NCI-H524 treated with DMSO at 0.1 percent for 48 hours (cell line): Measurements from ENCODE around the gene NAPB.
A peak's percentile ranks its signal among the peaks of the same experiment; 100 is the strongest.
"Not testable (repeated sequence)": the region's sequence is repeated elsewhere in the genome, so short reads cannot be mapped to it uniquely, and the experiment has no call there.

Source experiments
- DNase-seq: peaks from one replicate; lab custom pipeline; 2025; lab: John Stamatoyannopoulos, UW

Gene NAPB

DNA sequence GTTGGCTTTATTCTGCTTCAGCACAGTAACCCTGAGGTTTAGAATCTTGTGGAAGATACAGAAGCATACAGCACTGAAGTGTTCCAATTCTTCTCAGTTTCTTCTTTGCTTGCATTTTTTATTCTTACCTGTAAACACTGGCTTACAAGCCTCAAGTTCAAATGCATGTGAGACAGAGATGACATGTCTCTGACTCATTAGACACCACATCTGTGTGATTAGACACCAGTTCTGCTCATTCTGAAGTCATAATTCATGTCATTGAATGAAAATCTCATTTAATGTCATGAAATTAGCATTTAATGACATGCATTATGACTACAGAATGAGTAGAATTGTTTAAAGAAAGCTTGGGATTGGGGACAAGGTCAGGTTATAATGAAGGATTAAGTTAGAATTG lies 53.5 kb downstream of the NAPB start:
- no peak for DNase-seq

DNA sequence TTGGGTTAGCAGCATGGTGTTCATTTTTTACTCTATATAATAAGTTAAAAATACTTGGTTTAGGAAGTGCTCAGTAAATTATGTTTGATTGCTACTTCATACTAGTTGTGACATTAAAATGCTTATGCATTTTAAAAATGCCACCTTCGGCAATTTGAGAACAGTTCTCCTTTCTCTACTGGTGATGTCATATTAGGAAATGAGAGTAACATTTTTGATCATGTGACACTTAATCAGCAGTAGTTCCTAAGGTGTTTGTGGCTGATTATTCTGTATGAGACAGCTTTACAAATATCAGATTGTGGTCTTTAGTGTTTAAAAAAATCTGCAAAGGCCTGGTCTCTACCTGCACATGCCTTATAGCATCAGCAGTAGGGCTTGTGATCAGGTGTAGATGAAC lies 54.9 kb downstream of the NAPB start:
- DNase-seq = no peak

- DNase-seq = no peak
These were observed 55.7 kb downstream of the NAPB start for GRCh38 chr20:23365390-23366165.

- DNase-seq = no peak
These were observed 58.0 kb downstream of the NAPB start for GRCh38 chr20:23363257-23363649.

DNA sequence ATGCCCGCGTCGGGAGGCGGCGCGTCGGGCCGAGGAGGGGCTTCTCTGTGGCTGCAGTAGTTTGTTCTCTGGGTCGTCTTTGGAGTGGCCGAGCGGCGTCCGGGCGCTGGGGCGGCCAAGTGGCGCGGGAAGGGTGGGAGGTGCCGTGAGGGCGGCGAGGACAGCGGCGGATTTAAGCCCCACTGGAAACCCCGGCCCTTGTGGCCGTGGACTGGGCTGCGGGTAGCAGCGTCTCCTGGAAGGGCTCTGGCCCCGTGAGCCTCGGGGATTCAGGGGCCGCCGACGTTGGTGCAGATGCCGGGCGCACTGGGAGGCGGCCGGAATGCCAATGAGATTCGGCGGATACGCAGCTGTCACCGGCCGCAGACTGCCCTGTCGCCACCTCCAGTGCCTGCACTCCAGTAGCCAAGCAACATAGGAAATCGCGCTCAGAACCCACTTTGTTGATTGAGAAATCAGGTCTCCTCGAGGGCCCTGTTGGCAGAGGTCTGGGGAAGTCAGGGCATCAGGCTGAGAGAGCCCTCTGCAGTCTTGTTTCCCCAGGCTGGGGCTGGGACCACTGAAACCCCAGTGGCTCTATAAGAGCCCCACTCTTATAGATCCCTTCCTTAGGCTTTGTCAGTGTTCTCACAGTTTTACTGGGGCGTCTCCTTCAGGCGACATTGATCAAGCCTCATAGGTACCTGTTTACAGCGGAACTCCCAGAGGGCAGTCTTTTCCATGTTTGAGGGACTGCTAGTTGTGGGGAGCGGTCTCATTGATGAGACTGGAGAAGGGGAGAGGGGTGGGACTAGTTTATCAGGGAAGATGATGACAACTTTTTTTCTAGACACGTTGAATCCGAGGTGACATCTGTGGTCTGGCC lies 58.7 kb downstream of the NAPB start:
- DNase-seq = no peak

DNA sequence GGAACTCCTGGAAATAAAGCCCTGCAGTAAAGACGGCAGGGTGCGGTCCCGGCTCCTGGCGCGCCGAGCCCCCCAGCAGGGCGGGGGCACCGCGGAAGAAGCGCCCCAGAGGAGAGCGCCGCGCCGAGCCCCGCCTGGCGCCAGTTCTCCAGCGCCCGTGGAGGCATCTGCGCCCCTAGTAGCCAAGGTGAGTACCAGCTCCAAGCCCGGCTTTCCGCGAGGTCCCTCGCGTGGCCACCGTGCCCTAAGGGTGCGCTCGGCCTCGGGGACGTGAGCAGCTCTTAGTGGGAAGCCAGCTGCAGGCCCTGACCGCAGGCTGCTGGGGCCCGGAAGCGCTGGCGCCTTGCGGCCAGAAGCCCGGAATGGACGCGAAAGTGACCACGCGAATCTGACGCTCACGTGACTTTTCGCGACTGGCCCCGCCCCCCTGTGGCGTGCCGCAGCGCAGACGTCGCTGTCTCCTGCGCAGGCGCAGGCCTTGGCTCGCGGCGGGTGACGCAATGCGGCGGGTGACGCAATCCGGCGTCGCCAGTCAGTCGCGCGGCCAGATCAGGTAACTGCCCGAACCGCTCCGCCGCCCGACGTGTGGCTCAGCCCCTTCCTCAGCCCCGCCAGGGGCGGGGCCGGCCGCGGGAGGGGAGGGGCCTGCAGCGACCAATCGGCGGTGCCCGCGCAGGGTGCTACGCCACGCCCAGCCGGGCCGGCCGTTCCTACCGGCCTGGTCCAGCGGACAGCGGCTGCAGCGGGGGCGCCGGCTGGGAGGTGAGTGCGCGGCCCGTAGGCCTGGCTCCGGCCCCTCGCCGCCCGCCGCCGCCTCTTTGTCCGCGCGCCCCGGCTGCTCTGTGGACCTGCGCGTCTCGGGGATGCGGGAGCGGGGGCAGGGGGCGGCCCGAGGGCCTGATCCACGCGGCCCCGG lies 59.6 kb downstream of the NAPB start, which contains the start of gene GZF1:
Gene GZF1, plus strand, starts transcription at position 707 of the 916 bp plus-strand sequence. CDS start 2,202 bp downstream, outside the sequence.
- DNase-seq = peak; percentile 91

DNA sequence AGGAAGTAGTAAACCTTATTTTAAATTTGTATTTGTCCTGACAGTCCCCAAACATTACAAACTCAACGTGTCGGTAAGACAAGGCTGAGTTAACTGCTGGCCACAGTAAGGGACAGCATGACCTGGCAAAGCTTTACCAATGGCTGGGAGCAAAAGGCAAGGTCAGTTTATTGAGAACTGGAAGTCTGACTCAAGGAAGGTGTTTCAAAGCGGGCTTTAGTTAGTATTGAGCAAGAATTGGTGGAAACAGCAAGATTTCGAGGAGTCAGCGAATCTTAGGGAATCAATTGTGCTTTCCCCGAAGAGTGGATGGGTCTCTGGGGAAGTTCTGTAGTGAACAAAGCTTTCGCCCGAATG lies 60.2 kb downstream of the NAPB start:
- DNase-seq = no peak

- no peak for DNase-seq
These were observed 60.8 kb downstream of the NAPB start for GRCh38 chr20:23360531-23360930.

DNA sequence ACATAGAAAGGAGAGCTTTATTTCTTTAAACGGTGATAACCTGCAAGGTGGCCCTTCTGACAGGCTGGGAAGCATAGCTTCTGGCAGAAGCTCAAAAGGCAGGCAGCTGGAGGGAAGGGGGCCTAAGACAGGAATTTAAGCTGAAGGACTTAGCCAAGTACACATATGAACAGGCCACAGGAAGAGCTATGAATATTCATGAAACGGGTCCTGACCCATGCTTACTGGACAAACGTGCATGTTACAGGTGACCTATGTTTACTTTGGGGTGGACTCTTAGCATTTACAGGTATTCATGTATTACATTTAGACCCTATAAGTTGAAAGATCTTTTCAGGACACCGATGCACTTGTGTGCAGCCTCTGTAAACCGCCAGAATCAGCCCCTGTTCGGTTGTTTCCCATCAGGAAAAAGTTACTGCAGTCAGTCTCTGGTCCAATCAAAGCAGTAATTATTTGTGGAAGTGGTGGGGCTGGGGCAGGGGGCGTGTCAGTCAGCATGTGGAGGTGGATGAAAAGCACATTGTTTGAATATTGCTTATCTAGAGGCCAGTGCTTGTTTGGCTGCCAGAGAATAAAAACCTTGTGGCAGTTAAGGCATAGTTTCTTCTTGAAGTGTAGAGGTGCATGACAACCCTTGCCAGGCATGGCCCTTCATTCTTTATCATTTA lies 62.2 kb downstream of the NAPB start:
- DNase-seq = no peak

GRCh38 chr20:23358563-23358906 lies 62.8 kb downstream of the NAPB start:
- no peak for DNase-seq

GRCh38 chr20:23357767-23358562 lies 63.3 kb downstream of the NAPB start:
- DNase-seq = peak; percentile 97

DNA sequence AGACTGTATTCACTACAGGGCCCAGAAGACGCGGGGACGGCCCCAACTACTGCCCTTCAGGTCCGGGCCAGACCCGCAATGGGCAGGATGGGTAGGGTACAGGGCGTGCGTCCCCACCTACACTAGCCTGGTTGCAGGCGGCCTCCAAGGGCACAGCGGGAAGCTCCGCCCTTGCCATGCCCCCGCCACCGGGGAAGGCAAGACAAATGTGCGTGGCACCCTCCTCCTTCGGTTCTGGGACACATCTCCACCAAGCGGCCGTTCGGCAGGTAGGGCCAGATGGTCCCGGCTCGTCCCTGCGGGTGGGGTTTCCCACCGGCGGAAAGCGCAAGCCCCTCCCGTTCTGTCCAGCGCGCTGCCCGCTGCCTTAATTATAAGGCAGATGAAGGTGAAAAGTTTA lies 65.1 kb downstream of the NAPB start:
- DNase-seq = no peak

- DNase-seq = no peak
These were observed 70.1 kb downstream of the NAPB start for GRCh38 chr20:23350904-23351838.

- DNase-seq = peak; percentile 91
These were observed 70.9 kb downstream of the NAPB start, which contains the start of gene NXT1 for GRCh38 chr20:23350196-23350903. Gene NXT1 (plus strand): TSS chr20:23350791. CDS start chr20:23354042, 3,251 bp downstream.

DNA sequence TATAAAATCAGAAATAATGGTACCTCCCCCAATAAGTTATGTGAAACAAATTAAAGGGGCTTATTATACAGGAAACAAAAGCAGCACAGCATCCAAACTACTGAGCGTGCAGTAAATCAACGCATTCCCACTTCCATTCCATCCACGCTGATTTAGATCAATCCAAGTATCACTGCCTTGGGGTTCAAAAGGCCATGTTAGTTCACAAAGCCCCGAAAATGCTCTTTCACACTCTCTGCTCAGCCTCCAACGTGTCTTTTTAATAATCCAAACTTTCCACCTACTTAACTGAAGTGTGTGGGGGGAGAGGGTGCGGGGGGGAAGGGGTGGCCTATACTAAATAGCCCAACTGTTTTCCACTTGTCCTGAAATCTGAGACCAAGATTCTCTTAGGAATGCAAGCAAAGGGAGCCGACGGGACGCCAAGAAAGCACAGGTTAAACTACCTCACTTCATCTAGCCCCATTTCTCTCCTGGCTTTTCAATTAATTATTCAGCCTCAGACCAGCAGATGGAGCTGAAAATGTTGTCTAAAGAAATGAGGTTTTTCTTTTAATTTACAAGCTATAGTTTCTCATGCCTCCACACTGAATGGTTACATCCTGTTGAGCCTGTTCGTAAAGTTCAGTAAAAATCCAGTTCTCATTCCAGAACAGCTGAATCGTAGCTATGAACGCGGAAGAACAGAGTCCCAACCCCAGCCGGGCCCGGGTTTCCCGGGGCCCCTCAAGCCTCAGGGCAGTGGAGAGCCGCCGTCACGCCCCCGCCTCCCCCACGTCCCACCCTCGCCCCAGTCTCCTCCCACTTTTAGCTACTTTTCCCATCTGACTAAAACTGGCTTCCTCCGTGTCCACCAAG lies 71.7 kb downstream of the NAPB start:
- no peak for DNase-seq

- not testable (repeated sequence) for DNase-seq
These were observed 72.8 kb downstream of the NAPB start for GRCh38 chr20:23348510-23348909.

DNA sequence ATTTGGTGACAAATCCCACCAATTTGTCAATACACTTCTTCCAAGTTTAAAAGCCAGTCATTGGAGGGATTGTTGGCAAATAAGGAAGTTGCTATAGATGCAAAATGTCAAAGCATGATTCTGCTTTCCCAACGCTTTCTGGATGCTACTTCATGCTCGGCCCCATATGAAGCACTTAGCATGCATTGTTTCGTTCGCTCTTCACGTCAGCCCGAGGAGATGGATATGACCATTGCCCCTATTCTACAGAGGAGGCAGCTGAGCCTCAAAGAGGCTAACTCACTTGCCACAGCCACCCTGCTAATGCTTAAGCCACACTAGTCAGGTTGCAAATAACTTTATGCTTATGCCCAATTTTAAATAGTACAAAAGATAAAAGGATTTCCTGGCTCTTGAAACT lies 73.5 kb downstream of the NAPB start:
- DNase-seq = no peak

- no peak for DNase-seq
These were observed 75.3 kb downstream of the NAPB start for GRCh38 chr20:23346002-23346401.
